Measurements from ENCODE around the gene STUB1.

STUB1 gene

DNA sequence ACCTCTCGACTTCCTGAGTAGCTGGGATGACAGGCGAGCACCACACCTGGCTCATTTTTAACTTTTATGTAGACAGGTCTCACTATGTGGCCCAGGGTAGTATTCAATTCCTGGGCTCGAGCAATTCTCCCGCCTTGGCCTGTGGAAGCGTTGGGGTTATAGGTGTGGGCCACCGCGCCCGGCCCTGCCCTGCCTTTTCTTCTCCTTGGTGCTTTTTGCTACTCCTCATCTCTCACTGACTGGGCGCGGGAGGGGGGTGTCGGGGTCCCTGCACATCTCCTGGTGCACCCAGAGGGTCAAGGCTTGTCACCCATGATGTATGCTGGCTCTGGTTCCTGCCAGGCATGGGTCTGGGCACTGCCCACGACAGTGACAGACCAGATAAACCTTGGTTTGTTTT is 35.7 kb upstream of the STUB1 start:
- no peak for DNase-seq

DNA sequence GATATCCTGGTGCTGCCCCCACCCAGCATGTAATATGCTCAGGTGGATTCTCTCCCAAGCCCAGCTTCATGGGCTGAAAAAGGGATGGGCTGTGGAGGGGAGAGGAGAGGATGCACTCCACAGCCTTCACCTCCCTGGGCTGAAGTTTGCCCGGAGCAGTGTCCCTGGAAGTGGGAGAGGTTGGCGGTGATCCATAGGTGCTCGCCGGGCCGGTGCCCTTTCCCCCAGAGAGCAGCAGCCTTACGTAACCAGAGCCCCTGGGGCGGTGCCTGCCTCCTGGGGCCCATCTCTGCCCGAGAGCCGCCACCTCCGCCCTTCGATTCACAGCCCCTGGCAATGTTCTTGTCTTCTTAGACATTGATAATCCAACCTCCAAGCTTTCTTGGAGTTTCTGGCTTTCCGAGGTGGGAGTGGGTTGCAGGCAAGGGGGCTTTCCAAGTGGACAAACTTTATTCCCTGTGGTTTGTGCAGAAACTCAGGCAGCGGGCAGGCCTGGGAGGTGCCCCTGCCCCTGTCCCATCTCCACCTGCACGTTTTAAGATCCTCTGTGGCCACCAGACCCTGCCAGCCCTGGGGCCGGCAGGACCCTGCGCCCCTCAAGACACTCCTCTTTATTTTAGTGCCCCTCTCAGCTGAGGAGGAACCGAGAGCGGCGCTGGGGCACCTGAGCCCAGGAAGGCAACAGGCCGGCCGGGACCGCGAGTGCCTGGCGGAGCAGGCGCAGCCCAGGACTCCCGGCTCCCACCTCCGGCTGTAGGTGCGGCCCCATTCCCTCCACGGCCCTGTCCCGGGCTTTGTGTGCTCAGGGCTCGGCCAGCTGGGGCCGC is 34.1 kb upstream of the STUB1 start:
- DNase-seq = no peak

DNA sequence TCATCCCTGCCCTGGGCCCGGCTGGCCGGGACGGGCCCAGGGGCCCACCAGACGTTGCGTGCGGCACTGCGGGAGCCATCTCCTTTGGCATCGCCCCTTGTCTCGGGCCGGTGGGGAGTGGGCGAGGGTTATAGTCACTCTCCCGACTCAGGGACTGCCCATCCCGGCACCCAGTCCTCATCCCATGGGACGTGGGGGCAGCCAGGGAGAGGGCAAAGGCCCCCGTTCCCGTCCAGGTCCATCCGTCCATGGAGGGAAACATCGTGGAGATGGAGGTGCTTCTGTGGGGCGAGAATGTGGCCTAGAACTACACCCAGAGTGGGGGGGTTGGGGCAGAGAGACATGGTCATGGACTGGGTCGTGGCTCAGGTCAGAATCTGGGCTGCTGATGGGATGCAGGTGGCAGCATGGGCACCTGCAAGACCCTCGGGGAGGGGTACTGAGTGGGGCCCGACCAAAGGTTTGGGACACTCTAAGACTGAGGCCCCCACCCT is 33.5 kb upstream of the STUB1 start:
- DNase-seq = no peak

DNA sequence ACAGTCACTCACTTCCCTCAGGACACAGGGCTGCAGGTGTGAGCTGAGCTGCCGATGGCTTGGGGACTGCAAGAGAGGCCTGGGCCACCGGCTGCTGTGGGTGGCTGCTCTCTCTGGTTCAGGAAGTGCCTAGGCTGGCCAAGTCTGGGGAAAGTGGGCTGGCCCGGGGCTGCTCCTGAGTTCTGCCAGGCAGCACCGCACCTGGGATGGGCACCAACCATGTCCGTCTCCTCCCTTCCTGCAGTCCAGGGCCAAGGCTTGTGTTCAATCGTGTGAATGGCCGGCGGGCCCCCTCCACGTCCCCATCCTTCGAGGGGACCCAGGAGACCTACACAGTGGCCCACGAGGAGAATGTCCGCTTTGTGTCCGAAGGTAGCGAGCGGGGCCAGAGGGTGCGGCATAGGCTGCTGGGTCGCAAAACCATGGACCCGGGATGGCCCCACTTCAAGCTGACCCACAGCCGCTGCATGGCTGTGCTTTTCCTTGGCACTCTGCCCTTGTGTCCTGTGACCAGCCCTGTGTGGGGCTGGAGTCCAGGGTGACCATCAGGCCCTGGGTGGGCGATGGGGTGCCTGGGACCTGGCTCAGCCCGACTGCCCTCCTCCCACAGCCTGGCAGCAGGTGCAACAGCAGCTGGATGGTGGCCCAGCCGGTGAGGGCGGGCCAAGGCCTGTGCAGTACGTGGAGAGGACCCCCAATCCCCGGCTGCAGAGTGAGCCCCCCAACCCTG is 32.9 kb upstream of the STUB1 start:
- no peak for DNase-seq

DNA sequence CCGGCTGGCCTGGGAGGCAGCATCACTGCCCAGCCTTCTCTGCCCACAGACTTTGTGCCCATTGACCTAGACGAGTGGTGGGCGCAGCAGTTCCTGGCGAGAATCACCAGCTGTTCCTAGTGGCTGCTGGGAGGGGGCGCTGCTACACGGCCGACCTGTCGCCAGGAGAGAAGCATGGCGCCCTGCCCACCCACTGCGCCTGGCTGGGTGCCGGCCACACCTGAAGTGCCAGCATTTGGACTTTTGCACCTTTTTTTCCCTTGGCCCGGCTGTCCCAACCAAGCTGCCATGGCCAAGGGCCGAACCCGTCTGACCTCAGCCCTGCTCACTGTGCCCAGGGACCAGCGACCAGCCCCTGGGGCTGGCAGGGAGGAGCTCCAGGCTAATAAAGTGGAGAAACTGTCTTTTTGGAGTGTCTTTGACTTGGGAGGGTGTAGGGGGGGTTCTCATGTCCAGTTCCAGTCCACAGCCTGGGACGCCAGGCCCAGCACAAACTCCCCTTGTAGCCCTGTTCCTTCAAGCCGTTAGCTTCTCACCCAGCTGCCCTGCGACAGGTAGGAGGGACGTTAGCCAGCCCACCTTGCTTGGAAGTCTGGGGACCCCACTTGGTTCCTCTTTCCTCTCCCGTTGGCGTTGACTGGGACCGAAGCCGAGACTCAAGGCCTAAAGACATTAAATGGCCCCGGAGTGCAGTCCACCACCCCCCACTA is 32.0 kb upstream of the STUB1 start:
- DNase-seq = peak in 2 of 5 experiments; percentile 31 to 56

DNA sequence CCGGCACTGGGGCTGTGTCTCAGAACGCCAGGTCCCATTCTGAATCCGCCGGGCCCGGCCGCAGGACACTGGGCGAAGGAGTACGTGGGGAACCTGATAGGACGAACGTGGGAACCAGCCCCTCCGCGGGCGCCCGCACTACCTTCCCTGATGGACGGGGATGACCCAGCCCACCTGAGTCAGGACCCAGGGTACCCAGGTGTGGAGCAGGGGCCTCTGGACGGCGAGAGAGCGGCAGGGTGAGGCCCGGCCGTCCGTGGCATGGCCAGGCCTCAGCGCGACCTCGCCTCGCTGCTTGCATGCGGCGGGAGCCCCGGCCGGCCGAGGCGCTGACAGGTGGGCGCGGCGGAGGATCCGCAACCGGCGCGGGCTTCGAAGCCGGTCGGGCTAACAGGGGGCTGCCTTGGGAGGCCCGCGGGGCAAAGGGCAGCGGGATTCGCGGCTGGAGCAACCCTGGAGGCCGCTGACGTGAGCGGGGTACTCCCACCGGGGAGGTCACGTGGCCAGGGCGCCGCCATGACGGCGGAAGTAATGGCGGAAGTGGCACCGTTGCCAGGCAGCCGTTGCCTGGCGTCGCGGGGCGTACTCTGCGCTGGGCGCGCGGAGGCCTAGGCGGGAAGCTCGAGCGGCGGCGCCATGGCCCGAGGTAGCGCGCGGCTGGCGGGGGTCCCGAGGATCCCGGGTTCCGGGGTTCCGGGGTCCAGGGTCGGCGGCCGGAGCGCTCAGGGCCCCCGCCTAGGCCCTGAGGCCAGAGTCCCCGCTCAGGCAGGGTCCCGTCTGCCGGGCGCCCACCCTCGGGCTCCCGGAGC is 31.2 kb upstream of the STUB1 start, which contains the start of gene WDR90:
Gene WDR90, plus strand, starts transcription at position 585 of the 809 bp plus-strand sequence. Its CDS starts 52 bp downstream, at position 637.
- DNase-seq = peak; percentile 83 to 94 (median 86)

DNA sequence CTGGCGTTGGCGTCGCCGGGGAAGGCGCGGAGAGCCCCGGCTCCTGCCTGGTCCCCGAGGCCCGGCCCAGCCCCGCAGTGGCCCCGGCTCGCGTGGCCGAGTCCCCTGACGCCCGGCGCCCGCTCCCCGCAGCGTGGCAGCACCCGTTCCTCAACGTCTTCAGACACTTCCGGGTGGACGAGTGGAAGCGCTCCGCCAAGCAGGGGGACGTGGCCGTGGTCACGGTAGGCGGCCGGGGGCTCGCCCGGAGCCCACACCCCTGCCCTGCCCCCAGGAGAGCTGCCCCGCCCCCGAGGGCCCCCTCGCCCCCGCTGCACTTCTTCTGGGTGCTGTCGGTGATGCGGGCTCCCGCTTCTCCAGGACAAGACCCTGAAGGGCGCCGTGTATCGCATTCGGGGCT is 30.6 kb upstream of the STUB1 start:
- DNase-seq = peak in 1 of 5 experiments; percentile 22

DNA sequence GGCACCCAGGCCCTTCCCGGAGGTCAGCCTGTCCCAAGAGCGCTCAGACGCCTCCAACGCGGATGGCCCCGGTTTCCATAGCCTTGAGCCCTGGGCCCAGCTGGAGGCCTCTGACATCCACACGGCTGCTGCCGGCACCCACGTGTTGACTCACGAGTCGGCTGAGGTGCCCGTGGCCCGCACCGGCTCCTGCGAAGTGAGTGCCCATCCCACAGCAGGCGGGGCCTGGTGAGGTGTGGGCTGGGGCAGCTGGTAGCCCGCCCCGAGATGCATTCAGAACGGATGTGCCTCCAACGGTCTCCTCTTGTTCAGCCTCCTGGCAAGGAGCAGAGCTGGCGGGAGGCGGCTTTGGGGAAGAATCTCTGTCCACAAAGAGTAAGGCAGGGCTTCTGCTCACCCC is 28.4 kb upstream of the STUB1 start:
- DNase-seq = no peak

DNA sequence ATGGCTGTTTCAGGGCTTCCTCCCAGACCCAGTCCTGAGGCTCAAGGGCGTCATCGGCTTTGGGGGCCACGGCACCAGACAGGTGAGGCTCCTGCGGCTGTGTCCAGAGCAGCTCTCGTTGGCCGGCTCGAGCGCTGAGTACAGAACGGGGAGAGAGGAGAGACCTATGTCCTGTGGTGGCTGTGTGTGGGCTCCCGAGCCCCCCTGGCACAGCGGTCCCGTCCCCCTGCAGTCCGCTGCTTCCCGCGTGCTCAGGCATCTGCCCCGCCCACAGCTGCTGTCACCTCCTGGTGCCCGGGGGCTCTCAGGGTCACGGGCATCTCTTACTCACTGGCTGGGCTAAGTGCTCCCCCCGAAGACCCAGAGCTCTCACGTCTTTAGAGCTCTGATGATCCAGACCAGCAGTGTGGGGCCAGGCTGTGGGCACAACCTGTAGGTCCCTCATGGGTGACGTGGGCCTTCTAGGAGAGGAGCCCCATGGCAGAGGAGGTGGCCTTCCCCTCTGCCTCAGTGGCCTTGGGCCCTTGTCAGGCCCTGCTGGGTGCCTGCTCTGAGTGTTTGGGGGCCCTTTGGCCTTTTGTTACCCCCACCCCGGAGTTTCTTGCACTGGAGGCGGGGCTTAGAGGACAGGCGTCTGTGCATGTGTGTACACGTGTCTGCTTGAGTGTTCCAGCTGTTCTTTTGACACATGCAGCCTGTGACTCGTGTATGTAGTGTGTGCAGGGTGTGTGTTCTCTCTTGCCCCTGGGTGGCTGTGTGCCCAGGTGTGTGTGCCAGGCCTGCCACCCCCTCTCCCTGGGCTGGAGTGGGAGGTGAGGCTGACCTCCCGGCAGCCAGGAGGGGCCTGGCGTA is 27.5 kb upstream of the STUB1 start:
- no peak for DNase-seq

DNA sequence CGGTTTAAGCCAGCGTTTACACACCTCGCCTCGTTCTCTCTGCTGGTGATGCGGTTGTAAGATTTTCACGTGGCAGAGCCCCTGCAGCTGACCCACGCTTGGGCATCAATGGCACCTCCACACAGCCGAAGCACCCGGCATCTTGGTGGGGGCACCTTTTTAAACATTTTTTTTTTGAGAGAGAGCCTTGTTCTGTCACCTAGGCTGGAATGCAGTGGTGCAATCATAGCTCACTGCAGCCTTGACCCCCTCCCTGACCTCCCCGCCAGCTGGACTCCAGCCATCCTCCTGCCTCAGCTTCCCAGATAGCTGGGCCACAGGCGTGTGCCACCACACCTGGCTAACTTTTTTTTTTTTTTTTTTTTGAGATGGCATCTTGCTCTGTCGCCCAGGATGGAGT is 26.2 kb upstream of the STUB1 start:
- DNase-seq = no peak

DNA sequence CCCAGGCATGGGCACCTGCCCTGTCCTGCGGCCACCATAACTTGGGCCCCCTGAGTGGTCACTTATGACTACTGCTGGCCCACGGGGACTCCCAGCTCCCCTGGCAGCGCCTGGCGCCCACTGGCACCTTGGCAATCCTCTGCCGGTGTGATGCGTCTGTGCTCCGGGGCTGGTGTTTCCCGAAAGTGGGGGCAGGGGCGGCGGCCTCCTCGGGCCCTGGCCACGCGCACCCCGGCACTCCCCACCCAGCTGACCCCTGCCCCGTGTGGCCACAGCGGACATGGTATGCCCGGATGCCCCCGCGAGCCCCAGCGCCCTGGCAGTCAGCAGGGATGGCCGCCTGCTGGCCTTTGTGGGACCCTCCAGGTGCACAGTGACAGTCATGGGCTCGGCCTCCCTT is 22.7 kb upstream of the STUB1 start:
- DNase-seq = no peak

DNA sequence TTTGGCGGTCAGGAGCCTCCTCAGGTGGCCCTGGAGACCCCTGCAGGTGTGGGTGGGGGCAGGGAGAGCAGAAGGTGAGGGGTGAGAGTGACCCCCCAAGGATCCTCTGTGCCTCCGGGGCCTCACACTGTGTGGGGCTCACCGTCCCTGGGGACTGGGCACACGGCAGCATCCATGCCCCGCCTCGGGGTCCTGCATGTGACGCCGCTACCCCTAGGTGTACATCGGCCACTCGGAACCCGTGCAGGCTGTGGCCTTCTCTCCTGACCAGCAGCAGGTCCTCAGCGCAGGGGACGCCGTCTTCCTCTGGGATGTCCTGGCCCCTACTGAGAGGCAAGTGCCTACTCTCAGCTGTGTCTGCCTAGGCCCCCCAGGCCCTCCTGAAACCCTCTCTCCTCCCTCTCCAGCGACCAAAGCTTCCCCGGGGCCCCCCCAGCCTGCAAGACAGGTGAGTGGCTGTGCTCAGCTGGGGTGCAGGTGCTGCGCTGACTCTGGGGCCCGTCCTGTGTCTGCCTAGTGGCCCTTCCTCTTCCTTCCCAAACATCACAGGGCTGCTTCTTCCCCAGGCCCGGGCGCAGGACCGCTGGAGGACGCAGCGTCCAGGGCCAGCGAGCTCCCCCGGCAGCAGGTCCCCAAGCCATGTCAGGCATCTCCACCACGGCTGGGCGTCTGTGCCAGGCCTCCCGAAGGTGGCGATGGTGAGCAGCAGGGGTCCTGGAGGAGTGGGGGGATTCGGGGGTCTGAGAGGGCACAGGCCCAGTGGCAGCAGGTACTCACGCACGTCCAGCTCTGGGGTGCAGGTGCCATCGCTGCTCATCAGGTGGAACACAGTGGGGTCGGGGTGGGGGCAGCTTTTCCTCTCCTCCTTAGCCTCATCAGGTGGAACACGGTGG is 21.3 kb upstream of the STUB1 start:
- no peak for DNase-seq

DNA sequence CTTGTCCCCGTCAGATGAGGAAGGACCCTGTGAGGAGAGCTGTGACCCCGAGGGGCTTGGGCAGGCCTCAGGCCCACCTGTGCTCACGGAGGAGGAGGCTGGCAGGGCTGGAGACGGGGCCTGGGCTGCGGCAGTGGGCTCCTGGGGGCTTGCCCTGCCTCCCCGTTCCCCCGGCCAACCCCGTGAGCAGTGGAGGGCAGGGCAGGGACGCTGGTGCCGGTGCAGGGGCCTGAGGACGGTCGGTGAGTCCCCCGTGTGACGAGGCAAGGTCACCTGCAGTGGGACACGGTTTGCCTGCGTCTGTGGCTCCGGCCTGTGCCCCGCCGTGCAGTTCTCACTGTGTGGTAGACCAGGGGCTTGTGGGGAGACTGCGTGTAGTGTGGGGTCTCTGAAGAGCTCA is 20.6 kb upstream of the STUB1 start:
- no peak for DNase-seq

DNA sequence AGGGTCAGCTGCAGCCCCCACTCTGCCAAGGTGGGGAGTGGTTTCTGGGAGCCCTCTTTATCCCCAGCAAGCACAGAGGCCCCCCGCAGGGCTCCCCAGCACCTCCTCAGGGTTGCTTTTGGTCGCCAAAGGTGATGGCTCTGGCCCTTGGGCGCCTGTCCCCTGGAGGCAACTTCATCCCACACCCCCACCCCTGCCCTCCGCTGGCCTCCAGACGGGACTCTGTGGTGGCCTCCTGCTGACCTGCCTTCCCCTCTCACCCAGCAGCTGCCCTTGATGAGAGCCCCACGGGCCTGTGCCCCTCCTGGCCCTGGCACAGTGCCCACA is 20.1 kb upstream of the STUB1 start:
- no peak for DNase-seq

DNA sequence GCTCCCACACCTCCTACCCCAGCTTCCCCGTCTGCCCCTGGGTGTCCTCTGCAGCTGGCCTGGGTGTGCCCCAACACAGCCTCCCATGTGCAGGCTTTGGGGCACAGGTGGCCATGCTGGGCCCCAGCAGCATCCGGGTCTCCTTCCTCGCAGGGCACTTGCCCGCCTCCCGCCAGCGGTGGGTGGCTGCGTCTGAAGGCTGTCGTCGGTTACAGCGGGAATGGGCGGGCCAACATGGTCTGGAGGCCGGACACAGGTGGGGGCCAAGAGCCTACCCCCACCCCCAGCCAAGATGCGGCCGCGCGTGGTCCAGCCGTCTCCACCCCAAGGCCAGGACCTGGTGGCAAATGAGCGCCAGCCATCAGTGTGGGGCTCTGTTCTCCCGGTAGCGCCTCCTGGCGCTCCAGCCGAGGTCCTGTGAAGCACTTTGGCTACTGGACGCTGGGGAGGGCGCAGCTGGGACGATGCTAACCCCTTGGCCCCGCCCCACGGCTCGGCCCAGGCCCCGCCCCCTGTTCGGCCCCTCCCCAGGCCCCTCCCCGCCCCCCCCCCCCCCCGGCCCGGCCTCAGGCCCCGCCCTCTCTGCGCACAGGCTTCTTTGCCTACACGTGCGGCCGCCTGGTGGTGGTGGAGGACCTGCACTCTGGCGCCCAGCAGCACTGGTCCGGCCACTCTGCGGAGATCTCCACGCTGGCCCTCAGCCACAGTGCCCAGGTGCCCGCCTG is 19.6 kb upstream of the STUB1 start:
- DNase-seq = peak in 4 of 5 experiments; percentile 49 to 70 (median 57)

DNA sequence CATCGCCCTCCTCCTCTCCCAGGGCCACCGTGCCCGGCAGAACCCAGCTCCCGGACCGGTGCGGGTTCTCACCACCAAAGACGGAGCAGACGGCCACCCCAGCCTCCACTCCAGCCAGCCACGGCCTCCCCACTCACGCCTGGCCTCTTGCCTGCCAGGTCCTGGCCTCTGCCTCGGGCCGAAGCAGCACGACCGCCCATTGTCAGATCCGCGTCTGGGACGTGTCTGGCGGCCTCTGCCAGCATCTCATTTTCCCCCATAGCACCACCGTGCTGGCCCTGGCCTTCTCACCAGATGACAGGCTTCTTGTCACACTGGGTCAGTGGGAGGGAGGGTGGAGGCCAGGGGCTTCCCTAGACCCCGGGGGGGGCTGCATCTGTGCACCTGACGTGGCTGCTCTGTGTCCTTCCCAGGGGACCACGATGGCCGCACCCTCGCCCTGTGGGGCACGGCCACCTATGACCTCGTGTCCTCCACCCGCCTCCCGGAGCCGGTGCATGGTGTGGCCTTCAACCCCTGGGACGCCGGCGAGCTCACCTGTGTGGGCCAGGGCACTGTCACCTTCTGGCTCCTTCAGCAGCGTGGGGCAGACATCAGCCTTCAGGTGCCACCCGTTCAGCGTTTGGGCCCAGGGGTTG is 18.9 kb upstream of the STUB1 start:
- DNase-seq = no peak

DNA sequence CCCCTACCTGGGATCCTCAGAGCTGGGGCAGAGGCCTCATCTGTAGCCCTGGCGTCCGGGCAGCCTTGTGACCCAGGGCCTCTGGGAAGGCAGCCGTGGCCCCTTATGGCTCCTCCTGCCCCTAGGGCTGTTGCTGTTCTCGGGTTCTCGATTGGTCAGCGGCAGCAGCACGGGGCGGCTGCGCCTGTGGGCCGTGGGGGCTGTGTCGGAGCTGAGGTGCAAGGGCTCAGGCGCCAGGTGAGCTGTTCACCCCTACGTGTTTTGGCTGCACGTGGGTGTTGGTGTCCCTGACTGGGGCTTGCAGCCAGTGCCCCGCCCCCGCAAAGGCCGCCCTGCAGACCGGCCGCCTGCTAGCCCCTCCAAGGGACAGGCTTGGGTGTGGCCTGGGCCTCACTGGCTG is 18.1 kb upstream of the STUB1 start:
- DNase-seq = no peak

DNA sequence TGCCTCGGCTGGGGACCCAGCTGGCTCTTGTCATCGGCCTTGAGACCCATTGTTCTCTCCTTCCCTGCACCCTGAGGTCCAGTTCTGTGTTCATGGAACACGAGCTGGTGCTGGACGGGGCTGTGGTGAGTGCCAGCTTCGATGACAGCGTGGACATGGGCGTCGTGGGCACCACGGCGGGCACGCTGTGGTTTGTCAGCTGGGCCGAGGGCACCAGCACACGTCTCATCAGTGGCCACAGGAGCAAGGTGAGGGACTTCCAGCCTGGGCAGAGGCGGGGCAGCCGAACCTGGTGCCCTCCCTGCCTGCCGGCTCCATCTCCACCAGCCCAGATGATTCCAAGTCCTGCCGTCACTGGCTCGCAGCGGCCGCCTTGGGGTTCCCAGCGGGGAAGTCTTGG is 17.6 kb upstream of the STUB1 start:
- DNase-seq = no peak

DNA sequence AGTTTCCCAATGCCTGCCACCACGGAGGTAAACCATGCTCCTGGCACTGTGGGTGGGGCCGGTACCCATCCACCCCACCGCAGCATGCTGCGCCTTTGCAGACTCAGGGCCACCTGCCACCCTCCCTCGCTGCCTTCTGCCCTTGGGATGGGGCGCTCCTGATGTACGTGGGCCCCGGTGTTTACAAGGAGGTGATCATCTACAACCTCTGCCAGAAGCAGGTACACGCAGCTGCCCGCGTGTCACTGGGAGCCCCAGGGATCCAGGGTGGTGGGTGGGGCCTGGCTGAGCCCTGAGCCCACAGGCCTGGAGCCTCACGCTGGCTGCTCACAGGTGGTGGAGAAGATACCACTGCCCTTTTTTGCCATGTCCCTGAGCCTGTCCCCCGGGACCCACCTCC is 13.6 kb upstream of the STUB1 start:
- no peak for DNase-seq
